Fibroblast of skin of right biceps (primary cell): ENCODE data around the gene MAMLD1.

Experiments
- DNase-seq: peaks from one replicate; pipeline ENCODE4 v3.0.0-alpha.2; 2013

MAMLD1 gene

GRCh38 chrX:150357790-150358189, 5.3 kb upstream of the MAMLD1 start:
- DNase-seq = no peak

DNA sequence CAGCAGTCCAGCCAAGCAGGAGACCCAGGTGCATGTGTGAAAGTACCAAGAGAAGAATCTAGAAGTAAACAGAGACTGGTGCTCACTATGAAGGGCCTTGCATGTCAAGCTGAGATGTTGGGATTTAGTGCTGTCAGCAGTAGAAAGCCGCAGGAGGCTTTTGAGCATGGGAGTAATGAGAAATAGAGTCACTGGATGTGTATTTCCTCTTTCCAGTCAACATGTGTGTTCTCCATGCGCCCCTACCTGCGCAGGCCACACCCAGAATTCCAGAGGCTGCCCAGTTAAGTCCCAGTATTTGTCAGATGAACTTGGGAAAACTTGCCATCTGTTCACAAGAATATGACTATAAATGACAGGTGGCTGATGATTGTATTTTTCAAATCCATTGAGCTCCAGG, 4.5 kb upstream of the MAMLD1 start:
- no peak for DNase-seq

GRCh38 chrX:150360331-150360730, 2.8 kb upstream of the MAMLD1 start:
- no peak for DNase-seq

DNA sequence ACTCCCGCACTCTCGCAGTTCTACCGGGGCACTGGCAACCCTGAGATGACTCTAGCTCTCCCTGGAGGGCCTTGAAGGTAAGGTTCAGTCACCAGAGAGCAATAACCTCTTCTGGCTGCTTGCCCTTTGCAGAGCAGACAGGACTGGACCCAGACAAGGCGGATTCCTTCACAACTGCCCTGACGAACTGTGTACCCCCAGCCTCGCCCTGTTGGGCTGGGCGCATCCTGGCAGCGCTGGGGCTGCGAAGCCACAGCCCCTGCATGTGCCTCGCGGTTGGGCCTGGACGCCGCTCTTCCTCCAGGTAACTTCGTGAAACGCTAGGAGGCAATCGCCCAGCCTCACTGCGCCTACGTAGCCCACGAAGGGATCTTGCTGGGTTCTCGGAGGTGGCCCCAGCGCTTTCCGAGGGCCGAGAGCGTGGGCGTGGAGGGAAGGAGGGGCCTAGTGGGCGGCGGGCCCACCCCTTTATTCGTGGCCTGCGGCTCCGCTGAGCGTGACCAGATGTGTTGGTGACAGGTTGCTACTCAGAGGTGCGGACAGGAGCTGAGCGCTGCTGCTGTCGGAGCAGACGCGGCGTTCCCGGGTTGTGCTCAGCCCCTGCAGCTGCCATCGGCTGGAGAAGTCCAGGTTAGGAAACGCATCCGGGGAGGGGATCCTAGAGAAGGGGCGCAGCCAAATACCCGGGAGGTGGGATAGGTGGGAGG, 1.9 kb upstream of the MAMLD1 start:
- peak; percentile 49 for DNase-seq

- no peak for DNase-seq
These were observed 1.3 kb upstream of the MAMLD1 start for GRCh38 chrX:150361777-150362351.

GRCh38 chrX:150363561-150364346, 637 bp downstream of the MAMLD1 start:
- peak; percentile 43 for DNase-seq

- no peak for DNase-seq
These were observed 1.4 kb downstream of the MAMLD1 start for GRCh38 chrX:150364347-150365050.

- DNase-seq = peak; percentile 66
These were observed 2.2 kb downstream of the MAMLD1 start for GRCh38 chrX:150365051-150365989.

GRCh38 chrX:150365990-150366911, 3.1 kb downstream of the MAMLD1 start:
- peak; percentile 73 for DNase-seq

DNA sequence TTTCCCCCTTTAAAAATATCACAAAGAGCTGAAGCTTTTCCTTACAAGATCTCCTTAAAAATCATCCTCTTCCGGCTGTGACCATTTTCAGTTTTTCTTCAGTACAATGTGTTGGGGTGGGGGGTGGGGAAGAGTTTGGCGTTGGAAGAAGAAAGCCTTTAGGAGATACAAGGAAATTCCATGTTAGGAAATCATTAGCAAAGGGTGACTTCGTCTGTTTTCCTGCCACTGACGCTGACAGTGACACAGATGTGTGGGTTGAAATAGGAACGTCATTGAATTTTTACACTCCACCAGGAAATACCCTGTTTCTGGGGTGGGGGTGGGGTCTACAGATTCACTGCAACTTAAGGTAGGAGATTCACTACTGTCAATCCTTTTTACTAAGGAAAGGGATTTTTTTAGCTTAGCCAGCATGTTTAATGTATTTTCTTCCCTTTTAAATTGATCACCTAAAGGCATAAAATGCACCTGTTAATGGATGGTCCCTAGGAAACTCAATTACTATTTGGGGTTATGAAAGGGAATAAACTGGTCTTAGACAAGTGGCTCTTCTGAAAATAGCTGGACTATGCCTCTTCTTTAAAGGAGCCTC, 3.9 kb downstream of the MAMLD1 start:
- peak; percentile 79 for DNase-seq

GRCh38 chrX:150370589-150371312, 7.6 kb downstream of the MAMLD1 start:
- DNase-seq = no peak

DNA sequence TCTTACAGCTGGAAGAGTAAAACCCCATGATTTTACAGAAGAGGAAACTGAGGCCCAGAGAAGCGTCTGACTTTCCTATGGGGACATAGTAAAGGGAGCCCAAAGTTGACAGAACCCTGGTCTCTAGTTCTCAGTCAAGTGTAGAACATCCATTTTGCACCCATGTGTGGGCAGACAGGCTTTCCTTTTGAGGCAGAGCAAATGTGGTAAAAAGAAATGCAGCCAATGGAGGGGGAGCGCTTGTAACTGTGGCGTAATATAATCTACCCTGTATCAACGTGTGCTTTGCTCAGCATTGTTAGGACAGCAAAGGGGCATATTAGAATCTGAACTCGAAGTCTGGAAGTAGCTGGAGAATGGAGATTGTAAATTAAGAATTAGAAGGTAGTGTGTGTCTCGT, 8.8 kb downstream of the MAMLD1 start:
- no peak for DNase-seq

DNA sequence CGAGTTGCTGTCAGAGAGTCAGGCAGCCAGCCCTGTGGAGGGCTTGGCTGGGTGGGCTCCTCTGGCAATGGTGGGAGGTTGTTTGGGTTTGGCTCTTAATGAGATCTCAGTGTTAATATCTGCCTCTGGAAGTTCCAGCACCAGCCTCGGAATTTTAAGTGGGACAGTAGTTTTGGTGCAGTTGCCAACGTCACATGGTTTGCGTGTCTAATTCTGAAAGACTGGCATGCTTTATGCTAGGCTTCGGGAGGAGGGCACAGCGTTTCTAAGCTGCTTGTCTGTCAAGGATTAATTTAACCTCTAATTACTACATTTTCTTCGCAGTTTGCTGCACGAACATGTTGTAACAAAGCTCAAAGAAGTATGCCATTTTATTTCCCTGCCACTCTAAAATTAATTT, 9.2 kb downstream of the MAMLD1 start:
- no peak for DNase-seq

DNA sequence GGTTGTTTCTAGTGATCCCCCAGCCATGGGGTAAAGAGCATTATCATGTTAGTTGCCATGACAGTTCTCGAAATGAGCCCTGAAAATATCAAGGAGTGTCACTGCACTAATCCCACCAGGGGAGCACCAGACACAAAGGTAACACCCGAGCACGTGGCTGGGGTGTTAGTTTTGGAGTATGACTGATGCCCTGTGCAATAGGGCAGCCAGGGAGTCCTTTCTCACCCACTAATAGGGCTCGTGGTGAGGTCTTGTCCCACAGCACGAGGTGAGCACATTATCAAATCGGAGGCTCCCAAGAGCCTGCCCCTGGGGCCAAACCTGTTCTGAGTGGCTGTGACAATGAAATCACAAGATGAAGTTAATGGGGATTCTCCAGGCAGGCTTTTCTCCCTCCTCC, 9.6 kb downstream of the MAMLD1 start:
- DNase-seq = no peak

- no peak for DNase-seq
These were observed 12.2 kb downstream of the MAMLD1 start for GRCh38 chrX:150375243-150375770.

DNA sequence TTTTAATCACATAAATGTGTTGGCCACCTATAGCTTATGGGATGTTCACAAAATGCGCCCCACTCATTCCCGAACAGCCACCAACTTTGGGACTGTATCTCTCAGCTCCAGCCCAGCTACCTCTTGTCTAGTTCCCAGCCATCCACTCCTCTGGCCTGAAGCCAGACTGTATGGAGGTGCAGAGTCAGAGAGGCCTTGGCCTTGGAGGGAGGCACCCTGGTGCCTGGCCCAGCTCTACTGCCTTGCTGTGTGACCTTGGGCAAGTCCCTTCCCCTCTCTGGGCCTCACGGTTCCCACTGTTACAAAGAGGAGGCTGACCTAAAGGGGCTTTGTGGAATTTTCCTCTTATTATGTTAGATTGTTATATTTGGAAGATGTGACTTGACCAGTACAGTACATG, 13.9 kb downstream of the MAMLD1 start:
- no peak for DNase-seq

GRCh38 chrX:150405006-150405405, 41.9 kb downstream of the MAMLD1 start:
- peak; percentile 9 for DNase-seq

- DNase-seq = no peak
These were observed 42.5 kb downstream of the MAMLD1 start for GRCh38 chrX:150405576-150405975.

GRCh38 chrX:150406596-150406995, 43.5 kb downstream of the MAMLD1 start:
- DNase-seq = peak; percentile 34

DNA sequence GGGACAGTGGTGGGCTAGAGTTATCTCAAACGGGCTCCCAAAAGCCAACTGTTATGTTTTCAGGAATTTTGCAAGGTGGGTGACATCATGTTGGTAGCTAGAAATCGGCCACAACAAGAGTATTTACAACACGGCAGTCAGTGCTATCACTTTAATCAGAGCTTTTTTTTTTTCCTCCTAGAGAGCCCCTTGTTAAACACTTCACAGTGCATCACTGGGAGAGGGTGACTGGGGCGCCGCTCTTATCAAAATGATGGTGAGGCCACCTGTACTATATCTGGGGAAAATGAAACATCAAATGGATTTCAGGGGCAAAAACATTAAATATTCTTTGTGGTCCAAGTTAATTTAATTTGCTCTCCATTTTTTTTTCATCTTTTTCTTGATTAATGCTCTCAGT, 44.9 kb downstream of the MAMLD1 start:
- DNase-seq = no peak
